Measurements from ENCODE around the gene TTLL3. TPM values are rescaled to one million over a fixed set of nuclear protein-coding genes. Genes with fewer than 3 reads are reported as not detected.
"Not testable (repeated sequence)": the region's sequence is repeated elsewhere in the genome, so short reads cannot be mapped to it uniquely, and the experiment has no call there.

Gene TTLL3
- polyA plus RNA-seq, 3 donors: 1.1 to 196 (median 1.8) TPM

- H3K9me3 Mint-ChIP-seq: peaks cover 0 to 1% (median 0%) of the 10 kb centered on the region in 7 donors
- no peak for TF ChIP-seq CTCF (IDR thresholded peaks at IDR 0.05)
- intact Hi-C loops (cut with micrococcal nuclease): no loop called here
- H3K4me3 ChIP-seq (replicated peaks in 1 of 3; ENCODE audit: low read depth in 2 of 3, low read length in 3 of 3): no peak overlapping the region
- H3K79me2 ChIP-seq (ENCODE audit: insufficient read depth, low read length): no peaks in the 10 kb centered on the region
- H3K27me3 Mint-ChIP-seq (ENCODE audit: low read depth in 3 of 3): peaks cover 2 to 3% (median 3%) of the 10 kb centered on the region in 3 donors
- no peak overlapping the region for H3K9ac ChIP-seq (ENCODE audit: insufficient read depth, low read length, poor library complexity, severe bottlenecking)
- no peak overlapping the region for H3K27ac Mint-ChIP-seq
- H2AFZ ChIP-seq (ENCODE audit: insufficient read depth, low read depth, low read length, poor library complexity, severe bottlenecking): no peak overlapping the region
- no peak overlapping the region for H3K27ac ChIP-seq (ENCODE audit: low read depth in 1 of 2, low read length in 2 of 2)
- H3K4me1 Mint-ChIP-seq: peaks cover 2% of the 10 kb centered on the region
- H3K36me3 Mint-ChIP-seq: no peaks in the 10 kb centered on the region
- H3K4me1 ChIP-seq (ENCODE audit: control insufficient read depth in 1 of 2, insufficient read depth in 2 of 2, low read length in 2 of 2): no peaks in the 10 kb centered on the region
- H3K9me3 ChIP-seq (replicated peaks in 1 of 2; ENCODE audit: control insufficient read depth in 1 of 2, insufficient read depth in 1 of 2, low read length in 2 of 2): no peaks in the 10 kb centered on the region
- H3K4me2 ChIP-seq (replicated peaks; ENCODE audit: extremely low read depth, low read length, poor library complexity, severe bottlenecking): no peak overlapping the region
- no CpG with 5 or more reads among the region's 6 CpGs for WGBS (ENCODE audit: insufficient coverage)
- no peaks in the 10 kb centered on the region for H3K27me3 ChIP-seq (ENCODE audit: control insufficient read depth in 2 of 2, insufficient read depth in 2 of 2, low read length in 2 of 2)
- no peak for DNase-seq
- H3K36me3 ChIP-seq (replicated peaks in 1 of 2; ENCODE audit: control insufficient read depth in 1 of 2, insufficient read depth in 2 of 2, low read length in 2 of 2): no peaks in the 10 kb centered on the region
- H4K20me1 ChIP-seq (ENCODE audit: insufficient read depth, low read length): no peaks in the 10 kb centered on the region
- H3K4me3 Mint-ChIP-seq: no peak overlapping the region
Observed at GRCh38 chr3:9852528-9852927, 42.5 kb downstream of the TTLL3 start.

GRCh38 chr3:9854291-9854940 lies 44.4 kb downstream of the TTLL3 start:
- H3K27ac ChIP-seq (ENCODE audit: low read depth in 1 of 2, low read length in 2 of 2); H3K36me3 ChIP-seq (replicated peaks in 1 of 2; ENCODE audit: control insufficient read depth in 1 of 2, insufficient read depth in 2 of 2, low read length in 2 of 2); H3K9me3 Mint-ChIP-seq; H3K27ac Mint-ChIP-seq; H3K27me3 Mint-ChIP-seq (ENCODE audit: low read depth in 3 of 3); H3K4me1 ChIP-seq (ENCODE audit: control insufficient read depth in 1 of 2, insufficient read depth in 2 of 2, low read length in 2 of 2); H3K36me3 Mint-ChIP-seq; H3K4me2 ChIP-seq (replicated peaks; ENCODE audit: extremely low read depth, low read length, poor library complexity, severe bottlenecking); H3K4me3 Mint-ChIP-seq; H2AFZ ChIP-seq (ENCODE audit: insufficient read depth, low read depth, low read length, poor library complexity, severe bottlenecking); H3K79me2 ChIP-seq (ENCODE audit: insufficient read depth, low read length); H3K4me1 Mint-ChIP-seq; H3K9ac ChIP-seq (ENCODE audit: insufficient read depth, low read length, poor library complexity, severe bottlenecking); intact Hi-C loops (cut with micrococcal nuclease); H3K27me3 ChIP-seq (ENCODE audit: control insufficient read depth in 2 of 2, insufficient read depth in 2 of 2, low read length in 2 of 2); H3K9me3 ChIP-seq (replicated peaks in 1 of 2; ENCODE audit: control insufficient read depth in 1 of 2, insufficient read depth in 1 of 2, low read length in 2 of 2); DNase-seq; H4K20me1 ChIP-seq (ENCODE audit: insufficient read depth, low read length); H3K4me3 ChIP-seq (replicated peaks in 1 of 3; ENCODE audit: low read depth in 2 of 3, low read length in 3 of 3): not testable (repeated sequence)
- 98% methylated on average over 6 of the region's 11 CpGs for WGBS (ENCODE audit: insufficient coverage)

Measured in CD14-positive monocyte (primary cell).